Measurements from ENCODE around the gene PSTPIP2.
A peak's percentile ranks its signal among the peaks of the same experiment; 100 is the strongest.
"Not testable (repeated sequence)": the region's sequence is repeated elsewhere in the genome, so short reads cannot be mapped to it uniquely, and the experiment has no call there.

The PSTPIP2 gene

DNA sequence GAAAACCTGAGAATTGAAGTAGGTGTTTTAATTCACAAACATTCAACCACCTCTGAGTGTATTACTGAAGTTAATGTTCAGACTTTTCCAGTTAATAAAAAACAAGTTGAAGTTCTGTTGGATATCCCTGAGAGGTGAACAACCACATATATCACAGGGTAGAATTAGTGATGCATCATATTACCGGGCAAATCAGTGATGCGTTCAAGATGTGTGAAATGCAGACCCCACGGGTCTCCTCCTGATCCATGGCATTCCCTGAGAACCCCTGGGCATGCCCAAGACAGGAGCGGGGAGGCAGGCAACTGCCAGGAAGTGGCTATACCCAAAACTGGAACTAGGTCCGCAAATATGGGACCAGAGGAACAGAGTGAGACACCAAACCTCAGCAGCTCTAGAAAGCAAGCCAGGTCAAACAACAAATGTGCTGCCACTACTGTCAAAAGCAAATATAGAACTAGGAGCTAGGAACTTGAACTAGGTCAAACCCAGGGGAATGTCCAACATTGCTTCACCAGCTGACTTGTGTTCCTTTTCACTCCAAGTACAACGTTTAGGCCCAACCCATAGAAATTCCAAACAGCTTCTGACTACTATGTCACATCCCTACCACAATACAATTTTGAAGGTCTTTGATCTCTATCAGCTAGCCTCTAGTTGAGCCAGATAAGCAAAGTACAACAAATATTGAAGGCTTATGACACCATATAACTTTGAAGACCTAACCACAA, 20.2 kb downstream of the PSTPIP2 start:
- Histone ChIP-seq H3K36me3 (ENCODE audit: control insufficient read depth, insufficient read depth, low read length) (no peaks in the 10 kb centered on the region), H3K27me3 (ENCODE audit: control insufficient read depth, insufficient read depth, low read length) (no peaks in the 10 kb centered on the region), H3K4me3 (ENCODE audit: low read depth, low read length) (no peak overlapping the region), H3K9ac (ENCODE audit: low read depth, low read length) (no peak overlapping the region), H3K27ac (ENCODE audit: low read depth, low read length) (no peak overlapping the region), H3K9me3 (ENCODE audit: control insufficient read depth, insufficient read depth, low read length) (no peaks in the 10 kb centered on the region), H3K4me1 (ENCODE audit: control insufficient read depth, insufficient read depth, low read length) (no peaks in the 10 kb centered on the region)

DNA sequence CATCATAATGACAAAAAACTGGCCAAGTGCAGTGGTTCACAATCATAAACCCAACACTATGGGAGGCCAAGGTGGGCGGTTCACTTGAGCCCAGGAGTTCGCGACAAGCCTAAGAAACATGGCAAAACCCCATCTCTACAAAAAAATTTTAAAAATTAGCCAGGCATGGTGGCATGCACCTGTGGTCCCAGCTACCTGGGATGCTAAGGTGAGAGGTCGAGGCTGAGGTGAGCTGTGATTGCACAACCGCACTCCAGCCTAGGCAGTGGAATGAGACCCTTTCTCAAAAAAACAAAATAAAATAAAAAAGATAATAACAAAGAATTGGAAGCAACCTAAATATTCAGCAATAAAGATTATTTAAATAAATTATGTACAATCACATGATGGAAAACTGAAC, 21.8 kb downstream of the PSTPIP2 start:
- Histone ChIP-seq H3K27ac (ENCODE audit: low read depth, low read length) (no peak overlapping the region), H3K9ac (ENCODE audit: low read depth, low read length) (no peak overlapping the region), H3K27me3 (ENCODE audit: control insufficient read depth, insufficient read depth, low read length) (no peaks in the 10 kb centered on the region), H3K9me3 (ENCODE audit: control insufficient read depth, insufficient read depth, low read length) (no peaks in the 10 kb centered on the region), H3K4me1 (ENCODE audit: control insufficient read depth, insufficient read depth, low read length) (no peaks in the 10 kb centered on the region), H3K4me3 (ENCODE audit: low read depth, low read length) (no peak overlapping the region), H3K36me3 (ENCODE audit: control insufficient read depth, insufficient read depth, low read length) (no peaks in the 10 kb centered on the region)

DNA sequence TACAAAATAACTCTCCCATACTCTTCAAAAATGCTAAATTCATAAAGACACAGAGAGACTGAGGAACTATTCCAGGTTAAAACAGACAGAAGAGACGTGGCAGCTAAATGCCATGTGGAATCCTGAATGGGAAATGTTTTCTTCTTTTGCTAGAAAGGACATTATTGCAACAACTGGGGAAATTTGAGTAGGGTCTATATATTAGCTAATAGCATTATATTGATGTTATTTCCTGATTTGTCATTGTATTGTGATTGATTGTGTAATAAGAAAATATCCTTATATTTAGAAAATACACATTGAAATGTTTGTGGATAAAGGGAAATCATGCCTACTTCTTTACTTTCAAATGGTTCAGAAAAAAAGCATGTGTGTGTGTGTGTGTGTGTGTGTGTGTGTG, 23.4 kb downstream of the PSTPIP2 start:
- H3K36me3 ChIP-seq (ENCODE audit: control insufficient read depth, insufficient read depth, low read length): no peaks in the 10 kb centered on the region
- no peak overlapping the region for H3K27ac ChIP-seq (ENCODE audit: low read depth, low read length)
- no peaks in the 10 kb centered on the region for H3K4me1 ChIP-seq (ENCODE audit: control insufficient read depth, insufficient read depth, low read length)
- no peak overlapping the region for H3K9ac ChIP-seq (ENCODE audit: low read depth, low read length)
- H3K9me3 ChIP-seq (ENCODE audit: control insufficient read depth, insufficient read depth, low read length): no peaks in the 10 kb centered on the region
- H3K27me3 ChIP-seq (ENCODE audit: control insufficient read depth, insufficient read depth, low read length): no peaks in the 10 kb centered on the region
- no peak overlapping the region for H3K4me3 ChIP-seq (ENCODE audit: low read depth, low read length)

DNA sequence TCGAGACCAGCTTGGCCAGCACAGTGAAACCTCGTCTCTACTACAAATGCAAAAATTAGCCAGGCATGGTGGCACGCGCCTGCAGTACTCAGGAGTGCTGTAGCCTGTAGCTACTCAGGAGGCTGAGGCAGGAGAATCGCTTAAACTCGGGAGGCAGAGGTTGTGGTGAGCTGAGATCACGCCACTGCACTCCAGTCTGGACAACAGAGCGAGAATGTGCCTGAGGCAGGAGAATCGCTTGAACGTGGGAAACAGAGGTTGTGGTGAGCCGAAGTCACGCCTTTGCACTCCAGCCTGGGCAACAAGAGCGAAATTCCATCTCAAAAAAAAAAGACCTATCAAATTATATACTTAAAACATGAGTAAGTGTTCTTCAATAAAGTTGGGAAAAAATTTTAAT, 24.7 kb downstream of the PSTPIP2 start:
- not testable (repeated sequence) for H3K4me1 ChIP-seq (ENCODE audit: control insufficient read depth, insufficient read depth, low read length); H3K36me3 ChIP-seq (ENCODE audit: control insufficient read depth, insufficient read depth, low read length); H3K9me3 ChIP-seq (ENCODE audit: control insufficient read depth, insufficient read depth, low read length); H3K9ac ChIP-seq (ENCODE audit: low read depth, low read length); H3K27ac ChIP-seq (ENCODE audit: low read depth, low read length); H3K27me3 ChIP-seq (ENCODE audit: control insufficient read depth, insufficient read depth, low read length); H3K4me3 ChIP-seq (ENCODE audit: low read depth, low read length)

DNA sequence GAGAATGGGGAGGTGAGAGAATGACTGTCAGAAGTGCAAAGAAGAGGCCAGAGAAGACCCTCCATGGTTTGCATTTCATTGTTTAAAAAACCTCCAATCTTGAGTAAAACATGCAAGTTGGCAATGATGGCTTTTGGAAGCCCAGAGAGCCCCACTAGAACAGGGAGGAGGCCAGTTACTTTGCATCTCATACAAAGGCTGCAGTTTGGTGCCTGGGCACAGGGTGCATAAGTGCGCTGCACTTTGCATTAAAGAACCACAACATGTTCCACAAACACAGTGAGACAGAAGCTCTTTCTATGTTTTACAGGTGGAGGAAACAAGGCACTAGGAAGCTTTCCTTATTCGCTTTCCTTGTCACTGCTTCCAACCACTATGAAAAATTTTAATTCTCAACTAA, 25.4 kb downstream of the PSTPIP2 start:
- no peak overlapping the region for H3K27ac ChIP-seq (ENCODE audit: low read depth, low read length)
- H3K9ac ChIP-seq (ENCODE audit: low read depth, low read length): no peak overlapping the region
- no peaks in the 10 kb centered on the region for H3K27me3 ChIP-seq (ENCODE audit: control insufficient read depth, insufficient read depth, low read length)
- H3K36me3 ChIP-seq (ENCODE audit: control insufficient read depth, insufficient read depth, low read length): no peaks in the 10 kb centered on the region
- H3K4me3 ChIP-seq (ENCODE audit: low read depth, low read length): no peak overlapping the region
- H3K4me1 ChIP-seq (ENCODE audit: control insufficient read depth, insufficient read depth, low read length): 0 out of 2 replicates have a peak, but pooled peaks cover 5% of the 10 kb centered on the region
- H3K9me3 ChIP-seq (ENCODE audit: control insufficient read depth, insufficient read depth, low read length): no peaks in the 10 kb centered on the region

DNA sequence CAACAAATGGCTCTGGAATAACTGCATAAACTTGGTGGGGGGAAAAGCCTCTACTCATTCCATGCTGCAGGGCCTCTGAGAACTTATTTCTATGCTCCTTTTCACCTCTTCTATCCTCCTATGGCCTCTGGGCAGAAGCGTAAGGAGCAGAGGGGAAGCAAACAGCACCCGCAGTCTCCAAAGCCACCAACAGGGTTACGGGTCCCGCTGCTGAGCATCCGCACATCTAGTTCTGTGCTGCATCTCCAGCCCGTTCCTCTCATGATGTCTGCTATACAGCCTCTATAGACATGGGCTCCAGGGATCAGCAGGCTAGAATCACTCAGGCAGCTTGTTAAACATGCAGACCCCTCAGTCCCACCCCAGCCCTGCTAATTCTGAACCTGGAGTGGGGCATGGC, 25.9 kb downstream of the PSTPIP2 start:
- Histone ChIP-seq H3K9me3 (ENCODE audit: control insufficient read depth, insufficient read depth, low read length) (no peaks in the 10 kb centered on the region), H3K4me3 (ENCODE audit: low read depth, low read length) (no peak overlapping the region), H3K36me3 (ENCODE audit: control insufficient read depth, insufficient read depth, low read length) (no peaks in the 10 kb centered on the region), H3K4me1 (ENCODE audit: control insufficient read depth, insufficient read depth, low read length) (0 out of 2 replicates have a peak, but pooled peaks cover 5% of the 10 kb centered on the region), H3K27me3 (ENCODE audit: control insufficient read depth, insufficient read depth, low read length) (no peaks in the 10 kb centered on the region), H3K9ac (ENCODE audit: low read depth, low read length) (no peak overlapping the region), H3K27ac (ENCODE audit: low read depth, low read length) (no peak overlapping the region)

DNA sequence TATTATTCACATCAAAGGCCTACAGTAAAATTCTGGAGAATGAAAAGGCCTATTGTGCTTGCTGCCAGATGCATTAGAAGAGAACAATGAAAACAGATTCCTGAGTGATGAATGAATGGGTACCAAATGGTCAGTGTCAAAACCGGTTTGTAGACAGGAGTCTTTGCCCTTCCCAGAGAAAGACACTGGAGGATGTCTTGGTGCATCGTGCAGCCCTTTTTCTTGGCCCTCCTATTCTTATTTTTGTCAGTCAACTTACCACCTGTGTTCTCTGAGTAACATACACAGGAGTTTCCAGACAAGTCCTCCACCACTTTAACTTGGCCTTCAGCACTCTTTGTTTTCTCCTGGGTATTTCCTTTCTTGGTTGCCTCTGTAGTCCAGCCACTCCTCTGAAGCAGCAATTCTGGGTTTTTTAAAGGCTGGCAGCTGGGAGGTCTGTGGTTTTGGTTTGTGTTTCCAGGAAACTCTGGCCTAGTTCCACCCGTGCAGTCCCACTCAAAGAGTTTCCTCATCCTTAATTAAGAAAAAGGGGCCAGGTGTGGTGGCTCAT, 29.4 kb downstream of the PSTPIP2 start:
- 0 out of 2 replicates have a peak, but pooled peaks cover 5% of the 10 kb centered on the region for H3K4me1 ChIP-seq (ENCODE audit: control insufficient read depth, insufficient read depth, low read length)
- H3K4me3 ChIP-seq (ENCODE audit: low read depth, low read length): no peak overlapping the region

DNA sequence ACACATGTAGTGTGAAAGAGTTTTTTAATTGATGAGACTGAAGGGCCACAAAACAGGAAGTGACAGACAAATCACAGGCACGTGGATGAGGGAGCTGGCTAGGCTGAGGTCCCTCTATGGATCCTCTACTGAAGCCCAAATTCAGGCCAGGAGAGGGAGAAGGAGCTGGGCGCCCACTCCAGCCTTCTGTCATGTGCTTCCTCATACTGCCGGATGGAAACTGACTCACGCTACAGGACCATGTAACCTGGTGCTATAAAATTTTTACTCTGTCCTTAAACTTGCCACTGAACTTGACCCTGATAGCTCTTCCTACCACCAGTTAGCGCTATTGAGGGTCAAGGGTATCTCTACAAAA, 31.3 kb downstream of the PSTPIP2 start:
- Histone ChIP-seq H3K36me3 (ENCODE audit: control insufficient read depth, insufficient read depth, low read length) (no peaks in the 10 kb centered on the region), H3K27me3 (ENCODE audit: control insufficient read depth, insufficient read depth, low read length) (no peaks in the 10 kb centered on the region), H3K4me3 (ENCODE audit: low read depth, low read length) (no peak overlapping the region), H3K27ac (ENCODE audit: low read depth, low read length) (peak overlapping the region; percentile 32), H3K9me3 (ENCODE audit: control insufficient read depth, insufficient read depth, low read length) (no peaks in the 10 kb centered on the region), H3K9ac (ENCODE audit: low read depth, low read length) (no peak overlapping the region), H3K4me1 (ENCODE audit: control insufficient read depth, insufficient read depth, low read length) (0 out of 2 replicates have a peak, but pooled peaks cover 5% of the 10 kb centered on the region)

More for the DNA sequence above, 29.4 kb downstream of the PSTPIP2 start:
- H3K9me3 ChIP-seq (ENCODE audit: control insufficient read depth, insufficient read depth, low read length): no peaks in the 10 kb centered on the region
- H3K27me3 ChIP-seq (ENCODE audit: control insufficient read depth, insufficient read depth, low read length): no peaks in the 10 kb centered on the region
- no peak overlapping the region for H3K9ac ChIP-seq (ENCODE audit: low read depth, low read length)
- H3K36me3 ChIP-seq (ENCODE audit: control insufficient read depth, insufficient read depth, low read length): no peaks in the 10 kb centered on the region
- H3K27ac ChIP-seq (ENCODE audit: low read depth, low read length): no peak overlapping the region

DNA sequence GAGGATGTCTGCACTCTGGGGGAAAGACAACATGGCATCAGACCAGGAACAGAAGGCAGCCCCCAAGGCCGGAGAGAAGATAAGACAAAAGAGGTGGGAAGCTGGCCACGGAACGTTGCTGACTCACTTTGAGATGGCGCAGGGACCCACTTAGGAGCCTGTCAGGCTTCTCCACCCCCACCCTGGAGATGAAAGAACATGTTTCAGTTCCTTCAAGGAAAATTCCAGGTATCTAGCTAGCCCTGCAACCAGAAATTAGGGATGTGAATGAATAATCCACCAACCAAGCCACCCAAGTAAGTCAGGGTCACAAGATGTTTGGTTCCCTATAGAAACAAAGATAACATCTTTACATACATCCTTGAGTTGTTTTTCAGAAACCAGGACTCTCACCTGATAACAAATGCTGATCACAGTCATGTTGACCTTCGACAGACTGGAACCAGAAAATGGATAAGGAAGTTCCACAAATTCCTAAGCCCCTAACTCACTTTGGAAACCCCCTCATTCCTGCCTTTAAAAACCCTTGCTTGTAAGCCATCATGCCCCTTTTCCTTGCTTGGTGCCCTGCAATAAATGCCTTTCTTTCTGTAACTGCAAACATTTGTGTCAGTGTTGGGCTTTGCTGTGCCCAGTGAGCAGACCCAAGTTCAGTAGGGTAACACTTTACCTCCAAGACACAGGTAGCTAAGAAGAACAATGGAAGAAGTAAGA, 31.9 kb downstream of the PSTPIP2 start:
- Histone ChIP-seq H3K9ac (ENCODE audit: low read depth, low read length) (no peak overlapping the region), H3K27ac (ENCODE audit: low read depth, low read length) (peak overlapping the region; percentile 38), H3K27me3 (ENCODE audit: control insufficient read depth, insufficient read depth, low read length) (no peaks in the 10 kb centered on the region), H3K36me3 (ENCODE audit: control insufficient read depth, insufficient read depth, low read length) (no peaks in the 10 kb centered on the region), H3K4me3 (ENCODE audit: low read depth, low read length) (no peak overlapping the region), H3K9me3 (ENCODE audit: control insufficient read depth, insufficient read depth, low read length) (no peaks in the 10 kb centered on the region), H3K4me1 (ENCODE audit: control insufficient read depth, insufficient read depth, low read length) (0 out of 2 replicates have a peak, but pooled peaks cover 5% of the 10 kb centered on the region)

DNA sequence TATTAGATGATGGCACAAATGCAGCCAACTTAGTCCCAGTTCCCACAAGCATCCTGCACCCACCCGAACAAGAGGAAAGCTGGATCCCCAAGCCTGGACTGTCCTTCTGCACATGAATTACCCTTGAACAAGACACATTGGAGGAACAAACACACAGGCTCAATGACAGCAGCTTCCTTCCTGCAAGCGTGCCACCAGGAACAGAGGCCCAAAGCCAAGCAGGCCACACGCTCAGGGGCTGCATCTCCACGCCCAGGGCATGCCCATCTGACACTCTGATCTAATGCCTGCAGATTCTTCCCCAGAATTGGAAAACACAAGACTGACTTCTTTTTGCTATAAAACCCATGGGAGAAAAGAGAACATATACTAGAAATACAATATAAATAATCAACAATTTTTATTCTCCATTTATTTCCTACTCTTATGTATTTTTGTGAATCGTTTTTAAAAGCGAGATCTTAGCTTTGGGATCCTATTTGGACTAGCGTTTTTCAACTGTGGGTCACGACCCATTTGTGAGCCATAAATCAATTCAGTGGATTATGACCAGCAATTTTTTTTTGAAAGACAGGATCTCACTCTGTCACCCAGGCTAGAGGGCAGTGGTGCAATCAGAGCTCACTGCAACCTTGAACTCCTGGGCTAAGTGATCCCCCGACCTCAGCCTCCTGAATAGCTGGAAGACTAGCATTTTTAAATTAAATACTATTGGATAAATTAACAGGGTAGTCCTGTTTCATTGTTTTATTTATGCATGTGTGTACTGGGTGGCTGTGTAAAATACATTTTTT, 34.4 kb downstream of the PSTPIP2 start:
- Histone ChIP-seq H3K27ac (ENCODE audit: low read depth, low read length) (no peak overlapping the region), H3K27me3 (ENCODE audit: control insufficient read depth, insufficient read depth, low read length) (no peaks in the 10 kb centered on the region), H3K9ac (ENCODE audit: low read depth, low read length) (no peak overlapping the region)

More for the DNA sequence above, 34.4 kb downstream of the PSTPIP2 start:
- Histone ChIP-seq H3K36me3 (ENCODE audit: control insufficient read depth, insufficient read depth, low read length) (no peaks in the 10 kb centered on the region), H3K4me1 (ENCODE audit: control insufficient read depth, insufficient read depth, low read length) (0 out of 2 replicates have a peak, but pooled peaks cover 5% of the 10 kb centered on the region), H3K4me3 (ENCODE audit: low read depth, low read length) (no peak overlapping the region), H3K9me3 (ENCODE audit: control insufficient read depth, insufficient read depth, low read length) (no peaks in the 10 kb centered on the region)

Measured in HUES48 (cell line).